Measurements from ENCODE around the gene HOXA7. TPM values are rescaled to one million over a fixed set of nuclear protein-coding genes. Genes with fewer than 3 reads are reported as not detected.

HOXA7 gene
- total and polyA plus RNA-seq, 10 of the 15 experiments (the other 5 are each of a cell fraction or from before 2014, with no cell fraction given) = not detected

DNA sequence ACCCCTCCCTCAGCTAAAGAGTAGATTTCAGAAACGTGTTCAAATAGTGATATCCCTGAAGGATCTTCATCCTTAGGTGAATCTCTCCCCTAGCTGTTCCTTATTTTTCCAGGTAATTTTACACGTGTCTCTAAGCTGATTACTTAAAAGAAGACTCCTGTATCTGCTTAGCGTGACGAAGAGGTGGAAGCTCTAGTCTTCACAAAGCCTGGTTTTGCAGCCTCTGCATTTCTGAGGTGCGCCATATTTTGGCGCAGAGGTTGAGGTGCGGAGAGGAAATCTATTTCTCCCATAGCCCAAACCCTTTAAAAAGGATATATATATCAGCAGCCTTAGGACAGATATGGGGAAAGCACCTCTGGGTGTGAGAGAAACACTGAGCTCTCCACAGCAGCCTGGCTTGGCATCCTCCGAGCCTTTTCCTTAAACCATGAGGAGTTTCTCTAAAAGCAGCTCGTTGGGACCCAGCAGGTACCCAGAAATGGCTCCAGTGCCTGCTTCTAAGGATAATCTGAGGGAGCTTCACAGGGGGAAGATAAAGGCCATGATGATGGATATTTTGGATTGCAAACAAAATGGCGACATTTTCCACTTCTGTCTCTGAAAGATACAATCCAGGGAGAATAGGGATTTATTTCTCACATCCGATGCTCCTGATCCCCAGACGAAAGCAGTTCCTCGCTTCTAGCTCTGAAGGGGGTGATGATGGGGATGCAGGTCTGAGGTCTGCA, 51.0 kb downstream of the HOXA7 start:
- RAD21 ChIA-PET (ENCODE audit: unreplicated experiment) = interaction anchor here (1.0 kb wide), 1 partner anchor 9 kb away, joined by 3 read pairs; no protein-coding TSS in a partner anchor
- FAIRE-seq (no peak), ATAC-seq (no peak), DNase-seq (ENCODE audit: low read depth, low spot score) (no peak)
- in situ Hi-C loops (cut with MboI) = no loop called here
- no peaks in the 10 kb centered on the region for H3K36me3 ChIP-seq (ENCODE audit: control insufficient read depth in 2 of 2, insufficient read depth in 2 of 2, low read length in 1 of 2)
- peaks cover 4% of the 10 kb centered on the region in 2 experiments for H3K27me3 ChIP-seq (replicated peaks in 1 of 2; ENCODE audit: control insufficient read depth in 2 of 2, insufficient read depth in 2 of 2, low read length in 1 of 2)
- POLR2A ChIA-PET = no interaction called here
- 61% methylated on average over 13 of the region's 13 CpGs for WGBS (ENCODE audit: insufficient coverage, insufficient replicate concordance, low lambda C conversion rate, missing lambda C conversion rate)
- no peak overlapping the region for H2AFZ ChIP-seq (ENCODE audit: control insufficient read depth, low read depth, low read length)
- SMC1A ChIA-PET (ENCODE audit: uncharacterized antibody, unreplicated experiment) = interaction anchor here (1.2 to 1.5 kb wide), 3 partner anchors 22 to 249 kb away, joined by 3 to 4 read pairs (median 4); no protein-coding TSS in a partner anchor
- CTCF ChIA-PET = interaction anchor here (1.3 kb wide), 1 partner anchor 9 kb away, joined by 3 read pairs; no protein-coding TSS in a partner anchor
- H3K27ac ChIP-seq (ENCODE audit: control insufficient read depth, insufficient read depth) = no peak overlapping the region
- no peak overlapping the region for H3K4me2 ChIP-seq (ENCODE audit: control insufficient read depth, insufficient read depth)
- H3K9me3 ChIP-seq (replicated peaks; ENCODE audit: control insufficient read depth, insufficient read depth, low read length) = no peaks in the 10 kb centered on the region; the same call in 2 of the 3 replicates
- intact Hi-C loops (cut with micrococcal nuclease; ENCODE audit: unreplicated experiment) = no loop called here
- H4K20me1 ChIP-seq (ENCODE audit: control insufficient read depth, insufficient read depth) = no peaks in the 10 kb centered on the region
- H3K4me3 ChIP-seq = no peak overlapping the region
- H3K79me2 ChIP-seq (ENCODE audit: control insufficient read depth, insufficient read depth, low read length) = no peaks in the 10 kb centered on the region
- BruUV-seq (replicated peaks) = no TSS peak
- H3K9ac ChIP-seq (ENCODE audit: control insufficient read depth, insufficient read depth, low read length) = no peak overlapping the region
- H3K4me1 ChIP-seq (ENCODE audit: control insufficient read depth, insufficient read depth, low read length) = no peaks in the 10 kb centered on the region
- TF ChIP-seq FOS (IDR thresholded peaks at IDR 0.05; ENCODE audit: borderline replicate concordance, extremely low read depth, insufficient read length) = no peak
- no peak for TF ChIP-seq RELA (IDR thresholded peaks at IDR 0.05; ENCODE audit: borderline replicate concordance, partially characterized antibody)
- TF ChIP-seq TCF7 (IDR thresholded peaks at IDR 0.05; ENCODE audit: borderline replicate concordance) = no peak
- TF ChIP-seq NRF1 (conservative IDR thresholded peaks at IDR 0.05; ENCODE audit: low read depth, low read length) = no peak
- TF ChIP-seq PAX5 (IDR thresholded peaks at IDR 0.05; ENCODE audit: borderline replicate concordance, low read depth, low read length) = no peak
- no peak for TF ChIP-seq SIN3A (IDR thresholded peaks at IDR 0.05; ENCODE audit: low read depth, low read length)
- TF ChIP-seq, protein P1, sequence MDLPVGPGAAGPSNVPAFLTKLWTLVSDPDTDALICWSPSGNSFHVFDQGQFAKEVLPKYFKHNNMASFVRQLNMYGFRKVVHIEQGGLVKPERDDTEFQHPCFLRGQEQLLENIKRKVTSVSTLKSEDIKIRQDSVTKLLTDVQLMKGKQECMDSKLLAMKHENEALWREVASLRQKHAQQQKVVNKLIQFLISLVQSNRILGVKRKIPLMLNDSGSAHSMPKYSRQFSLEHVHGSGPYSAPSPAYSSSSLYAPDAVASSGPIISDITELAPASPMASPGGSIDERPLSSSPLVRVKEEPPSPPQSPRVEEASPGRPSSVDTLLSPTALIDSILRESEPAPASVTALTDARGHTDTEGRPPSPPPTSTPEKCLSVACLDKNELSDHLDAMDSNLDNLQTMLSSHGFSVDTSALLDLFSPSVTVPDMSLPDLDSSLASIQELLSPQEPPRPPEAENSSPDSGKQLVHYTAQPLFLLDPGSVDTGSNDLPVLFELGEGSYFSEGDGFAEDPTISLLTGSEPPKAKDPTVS (IDR thresholded peaks at IDR 0.05; ENCODE audit: low read depth, low read length) = no peak
- TF ChIP-seq, protein P2, sequence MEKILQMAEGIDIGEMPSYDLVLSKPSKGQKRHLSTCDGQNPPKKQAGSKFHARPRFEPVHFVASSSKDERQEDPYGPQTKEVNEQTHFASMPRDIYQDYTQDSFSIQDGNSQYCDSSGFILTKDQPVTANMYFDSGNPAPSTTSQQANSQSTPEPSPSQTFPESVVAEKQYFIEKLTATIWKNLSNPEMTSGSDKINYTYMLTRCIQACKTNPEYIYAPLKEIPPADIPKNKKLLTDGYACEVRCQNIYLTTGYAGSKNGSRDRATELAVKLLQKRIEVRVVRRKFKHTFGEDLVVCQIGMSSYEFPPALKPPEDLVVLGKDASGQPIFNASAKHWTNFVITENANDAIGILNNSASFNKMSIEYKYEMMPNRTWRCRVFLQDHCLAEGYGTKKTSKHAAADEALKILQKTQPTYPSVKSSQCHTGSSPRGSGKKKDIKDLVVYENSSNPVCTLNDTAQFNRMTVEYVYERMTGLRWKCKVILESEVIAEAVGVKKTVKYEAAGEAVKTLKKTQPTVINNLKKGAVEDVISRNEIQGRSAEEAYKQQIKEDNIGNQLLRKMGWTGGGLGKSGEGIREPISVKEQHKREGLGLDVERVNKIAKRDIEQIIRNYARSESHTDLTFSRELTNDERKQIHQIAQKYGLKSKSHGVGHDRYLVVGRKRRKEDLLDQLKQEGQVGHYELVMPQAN (conservative IDR thresholded peaks at IDR 0.05) = no peak
- no peak for TF ChIP-seq BACH1 (IDR thresholded peaks at IDR 0.05; ENCODE audit: borderline replicate concordance)
- no peak for TF ChIP-seq ZNF622 (IDR thresholded peaks at IDR 0.05)
- TF ChIP-seq, protein P3, sequence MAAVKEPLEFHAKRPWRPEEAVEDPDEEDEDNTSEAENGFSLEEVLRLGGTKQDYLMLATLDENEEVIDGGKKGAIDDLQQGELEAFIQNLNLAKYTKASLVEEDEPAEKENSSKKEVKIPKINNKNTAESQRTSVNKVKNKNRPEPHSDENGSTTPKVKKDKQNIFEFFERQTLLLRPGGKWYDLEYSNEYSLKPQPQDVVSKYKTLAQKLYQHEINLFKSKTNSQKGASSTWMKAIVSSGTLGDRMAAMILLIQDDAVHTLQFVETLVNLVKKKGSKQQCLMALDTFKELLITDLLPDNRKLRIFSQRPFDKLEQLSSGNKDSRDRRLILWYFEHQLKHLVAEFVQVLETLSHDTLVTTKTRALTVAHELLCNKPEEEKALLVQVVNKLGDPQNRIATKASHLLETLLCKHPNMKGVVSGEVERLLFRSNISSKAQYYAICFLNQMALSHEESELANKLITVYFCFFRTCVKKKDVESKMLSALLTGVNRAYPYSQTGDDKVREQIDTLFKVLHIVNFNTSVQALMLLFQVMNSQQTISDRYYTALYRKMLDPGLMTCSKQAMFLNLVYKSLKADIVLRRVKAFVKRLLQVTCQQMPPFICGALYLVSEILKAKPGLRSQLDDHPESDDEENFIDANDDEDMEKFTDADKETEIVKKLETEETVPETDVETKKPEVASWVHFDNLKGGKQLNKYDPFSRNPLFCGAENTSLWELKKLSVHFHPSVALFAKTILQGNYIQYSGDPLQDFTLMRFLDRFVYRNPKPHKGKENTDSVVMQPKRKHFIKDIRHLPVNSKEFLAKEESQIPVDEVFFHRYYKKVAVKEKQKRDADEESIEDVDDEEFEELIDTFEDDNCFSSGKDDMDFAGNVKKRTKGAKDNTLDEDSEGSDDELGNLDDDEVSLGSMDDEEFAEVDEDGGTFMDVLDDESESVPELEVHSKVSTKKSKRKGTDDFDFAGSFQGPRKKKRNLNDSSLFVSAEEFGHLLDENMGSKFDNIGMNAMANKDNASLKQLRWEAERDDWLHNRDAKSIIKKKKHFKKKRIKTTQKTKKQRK (IDR thresholded peaks at IDR 0.05; ENCODE audit: low read depth, low read length) = no peak
- no peak for TF ChIP-seq ASH2L (IDR thresholded peaks at IDR 0.05; ENCODE audit: borderline replicate concordance, low read depth)
- no peak for TF ChIP-seq SMAD1 (IDR thresholded peaks at IDR 0.05; ENCODE audit: low read depth, partially characterized antibody)
- no peak for TF ChIP-seq KAT2A (conservative IDR thresholded peaks at IDR 0.05; ENCODE audit: control insufficient read depth, low read depth, low read length)
- TF ChIP-seq MEF2B (IDR thresholded peaks at IDR 0.05; ENCODE audit: partially characterized antibody, poor library complexity, severe bottlenecking) = no peak
- TF ChIP-seq HDAC6 (IDR thresholded peaks at IDR 0.05; ENCODE audit: unreplicated experiment) = no peak
- no peak for TF ChIP-seq KDM1A (IDR thresholded peaks at IDR 0.05; ENCODE audit: borderline replicate concordance)
- no peak for TF ChIP-seq FOXM1 (IDR thresholded peaks at IDR 0.05; ENCODE audit: low read depth, low read length)
